ENCODE results near the gene ADNP2.

Gene ADNP2

GRCh38 chr18:80147418-80148325 lies 38.6 kb downstream of the ADNP2 start:
- Histone ChIP-seq H3K4me3 (ENCODE audit: low read depth, low read length) (peak overlapping the region; percentile 41), H3K9me3 (ENCODE audit: control insufficient read depth, insufficient read depth, low read depth, low read length) (no peaks in the 10 kb centered on the region), H3K36me3 (ENCODE audit: control insufficient read depth in 2 of 2, insufficient read depth in 1 of 2, low read length in 2 of 2) (peaks cover 0 to 33% of the 10 kb centered on the region in 2 experiments; a peak in 1 of 3 replicates), H3K27ac (ENCODE audit: extremely low read depth, low read depth, low read length) (peak overlapping the region; percentile 49; the same call in 1 of the 2 replicates), H3K4me1 (ENCODE audit: control insufficient read depth, insufficient read depth, low read length) (peaks cover 15% of the 10 kb centered on the region)
- CTCF ChIA-PET = interaction anchor here (0.6 to 5.9 kb wide), 3 partner anchors 10 to 125 kb away, joined by 3 to 38 read pairs (median 3); no protein-coding TSS in a partner anchor
- POLR2A ChIA-PET = interaction anchor here (1.0 to 1.1 kb wide), 3 partner anchors 19 to 113 kb away, joined by 3 to 7 read pairs (median 4); partner anchors contain the start of gene RBFA
- TF ChIP-seq HOXC10 (CRISPR knock-in tag; IDR thresholded peaks at IDR 0.05) = no peak
- TF ChIP-seq ZSCAN30 (tag by site-specific recombination; IDR thresholded peaks at IDR 0.05) = peak; percentile 49; the same call in 1 of the 2 replicates
- TF ChIP-seq, protein P1, sequence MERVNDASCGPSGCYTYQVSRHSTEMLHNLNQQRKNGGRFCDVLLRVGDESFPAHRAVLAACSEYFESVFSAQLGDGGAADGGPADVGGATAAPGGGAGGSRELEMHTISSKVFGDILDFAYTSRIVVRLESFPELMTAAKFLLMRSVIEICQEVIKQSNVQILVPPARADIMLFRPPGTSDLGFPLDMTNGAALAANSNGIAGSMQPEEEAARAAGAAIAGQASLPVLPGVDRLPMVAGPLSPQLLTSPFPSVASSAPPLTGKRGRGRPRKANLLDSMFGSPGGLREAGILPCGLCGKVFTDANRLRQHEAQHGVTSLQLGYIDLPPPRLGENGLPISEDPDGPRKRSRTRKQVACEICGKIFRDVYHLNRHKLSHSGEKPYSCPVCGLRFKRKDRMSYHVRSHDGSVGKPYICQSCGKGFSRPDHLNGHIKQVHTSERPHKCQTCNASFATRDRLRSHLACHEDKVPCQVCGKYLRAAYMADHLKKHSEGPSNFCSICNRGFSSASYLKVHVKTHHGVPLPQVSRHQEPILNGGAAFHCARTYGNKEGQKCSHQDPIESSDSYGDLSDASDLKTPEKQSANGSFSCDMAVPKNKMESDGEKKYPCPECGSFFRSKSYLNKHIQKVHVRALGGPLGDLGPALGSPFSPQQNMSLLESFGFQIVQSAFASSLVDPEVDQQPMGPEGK (tag by site-specific recombination; IDR thresholded peaks at IDR 0.05) = 0 out of 2 replicates have a peak, but pooled peaks have one; percentile 46
- no peak for TF ChIP-seq ZNF391 (tag by site-specific recombination; IDR thresholded peaks at IDR 0.05; ENCODE audit: borderline replicate concordance, low read depth)
- TF ChIP-seq BCL11A (tag by site-specific recombination; IDR thresholded peaks at IDR 0.05; ENCODE audit: low read depth) = no peak
- TF ChIP-seq ZNF157 (tag by site-specific recombination; IDR thresholded peaks at IDR 0.05) = no peak
- peak; percentile 73 for TF ChIP-seq SP2 (tag by site-specific recombination; IDR thresholded peaks at IDR 0.05)
- TF ChIP-seq ZNF423 (tag by site-specific recombination; IDR thresholded peaks at IDR 0.05) = no peak
- TF ChIP-seq GFI1B (tag by site-specific recombination; IDR thresholded peaks at IDR 0.05) = peak; percentile 62; the same call in 1 of the 2 replicates
- TF ChIP-seq ZNF10 (tag by site-specific recombination; IDR thresholded peaks at IDR 0.05) = no peak
- 0 out of 2 replicates have a peak, but pooled peaks have one; percentile 22 for TF ChIP-seq ZNF335 (tag by site-specific recombination; conservative IDR thresholded peaks at IDR 0.05)
- no peak for TF ChIP-seq ZBTB6 (tag by site-specific recombination; IDR thresholded peaks at IDR 0.05)
- TF ChIP-seq ZBTB20 (tag by site-specific recombination; IDR thresholded peaks at IDR 0.05) = no peak
- TF ChIP-seq GLIS2 (tag by site-specific recombination; IDR thresholded peaks at IDR 0.05) = peak; percentile 52
- no peak for TF ChIP-seq KLF16 (tag by site-specific recombination; IDR thresholded peaks at IDR 0.05)
- TF ChIP-seq ZNF561 (tag by site-specific recombination; IDR thresholded peaks at IDR 0.05; ENCODE audit: borderline replicate concordance) = no peak
- peak; percentile 15; the same call in 1 of the 2 replicates for TF ChIP-seq EGR2 (tag by site-specific recombination; IDR thresholded peaks at IDR 0.05; ENCODE audit: low read depth)
- TF ChIP-seq ZNF624 (tag by site-specific recombination; IDR thresholded peaks at IDR 0.05) = no peak
- TF ChIP-seq, protein P2, sequence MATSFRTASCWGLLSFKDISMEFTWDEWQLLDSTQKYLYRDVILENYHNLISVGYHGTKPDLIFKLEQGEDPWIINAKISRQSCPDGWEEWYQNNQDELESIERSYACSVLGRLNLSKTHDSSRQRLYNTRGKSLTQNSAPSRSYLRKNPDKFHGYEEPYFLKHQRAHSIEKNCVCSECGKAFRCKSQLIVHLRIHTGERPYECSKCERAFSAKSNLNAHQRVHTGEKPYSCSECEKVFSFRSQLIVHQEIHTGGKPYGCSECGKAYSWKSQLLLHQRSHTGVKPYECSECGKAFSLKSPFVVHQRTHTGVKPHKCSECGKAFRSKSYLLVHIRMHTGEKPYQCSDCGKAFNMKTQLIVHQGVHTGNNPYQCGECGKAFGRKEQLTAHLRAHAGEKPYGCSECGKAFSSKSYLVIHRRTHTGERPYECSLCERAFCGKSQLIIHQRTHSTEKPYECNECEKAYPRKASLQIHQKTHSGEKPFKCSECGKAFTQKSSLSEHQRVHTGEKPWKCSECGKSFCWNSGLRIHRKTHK (tag by site-specific recombination; IDR thresholded peaks at IDR 0.05) = no peak
- TF ChIP-seq MYNN (tag by site-specific recombination; IDR thresholded peaks at IDR 0.05; ENCODE audit: borderline replicate concordance) = no peak
- TF ChIP-seq ZNF341 (tag by site-specific recombination; IDR thresholded peaks at IDR 0.05; ENCODE audit: low read depth) = peak; percentile 67
- no peak for TF ChIP-seq KLF7 (tag by site-specific recombination; IDR thresholded peaks at IDR 0.05; ENCODE audit: borderline replicate concordance)
- TF ChIP-seq, protein P3, sequence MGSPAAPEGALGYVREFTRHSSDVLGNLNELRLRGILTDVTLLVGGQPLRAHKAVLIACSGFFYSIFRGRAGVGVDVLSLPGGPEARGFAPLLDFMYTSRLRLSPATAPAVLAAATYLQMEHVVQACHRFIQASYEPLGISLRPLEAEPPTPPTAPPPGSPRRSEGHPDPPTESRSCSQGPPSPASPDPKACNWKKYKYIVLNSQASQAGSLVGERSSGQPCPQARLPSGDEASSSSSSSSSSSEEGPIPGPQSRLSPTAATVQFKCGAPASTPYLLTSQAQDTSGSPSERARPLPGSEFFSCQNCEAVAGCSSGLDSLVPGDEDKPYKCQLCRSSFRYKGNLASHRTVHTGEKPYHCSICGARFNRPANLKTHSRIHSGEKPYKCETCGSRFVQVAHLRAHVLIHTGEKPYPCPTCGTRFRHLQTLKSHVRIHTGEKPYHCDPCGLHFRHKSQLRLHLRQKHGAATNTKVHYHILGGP (tag by site-specific recombination; IDR thresholded peaks at IDR 0.05) = no peak
- peak; percentile 46; the same call in 1 of the 2 replicates for TF ChIP-seq SP7 (tag by site-specific recombination; IDR thresholded peaks at IDR 0.05)
- peak; percentile 22 for TF ChIP-seq ZBTB26 (tag by site-specific recombination; optimal IDR thresholded peaks at IDR 0.05)
- peak; percentile 60 for TF ChIP-seq ZFHX2 (tag by site-specific recombination; conservative IDR thresholded peaks at IDR 0.05)
- peak; percentile 46; the same call in 1 of the 2 replicates for TF ChIP-seq KLF9 (tag by site-specific recombination; IDR thresholded peaks at IDR 0.05; ENCODE audit: low read depth)
- TF ChIP-seq ZNF629 (tag by site-specific recombination; IDR thresholded peaks at IDR 0.05) = no peak
- no peak for TF ChIP-seq ZNF560 (tag by site-specific recombination; IDR thresholded peaks at IDR 0.05; ENCODE audit: borderline replicate concordance)

Data from HEK293 (cell line).